ENCODE data around the gene CFAP210.

The CFAP210 gene

DNA sequence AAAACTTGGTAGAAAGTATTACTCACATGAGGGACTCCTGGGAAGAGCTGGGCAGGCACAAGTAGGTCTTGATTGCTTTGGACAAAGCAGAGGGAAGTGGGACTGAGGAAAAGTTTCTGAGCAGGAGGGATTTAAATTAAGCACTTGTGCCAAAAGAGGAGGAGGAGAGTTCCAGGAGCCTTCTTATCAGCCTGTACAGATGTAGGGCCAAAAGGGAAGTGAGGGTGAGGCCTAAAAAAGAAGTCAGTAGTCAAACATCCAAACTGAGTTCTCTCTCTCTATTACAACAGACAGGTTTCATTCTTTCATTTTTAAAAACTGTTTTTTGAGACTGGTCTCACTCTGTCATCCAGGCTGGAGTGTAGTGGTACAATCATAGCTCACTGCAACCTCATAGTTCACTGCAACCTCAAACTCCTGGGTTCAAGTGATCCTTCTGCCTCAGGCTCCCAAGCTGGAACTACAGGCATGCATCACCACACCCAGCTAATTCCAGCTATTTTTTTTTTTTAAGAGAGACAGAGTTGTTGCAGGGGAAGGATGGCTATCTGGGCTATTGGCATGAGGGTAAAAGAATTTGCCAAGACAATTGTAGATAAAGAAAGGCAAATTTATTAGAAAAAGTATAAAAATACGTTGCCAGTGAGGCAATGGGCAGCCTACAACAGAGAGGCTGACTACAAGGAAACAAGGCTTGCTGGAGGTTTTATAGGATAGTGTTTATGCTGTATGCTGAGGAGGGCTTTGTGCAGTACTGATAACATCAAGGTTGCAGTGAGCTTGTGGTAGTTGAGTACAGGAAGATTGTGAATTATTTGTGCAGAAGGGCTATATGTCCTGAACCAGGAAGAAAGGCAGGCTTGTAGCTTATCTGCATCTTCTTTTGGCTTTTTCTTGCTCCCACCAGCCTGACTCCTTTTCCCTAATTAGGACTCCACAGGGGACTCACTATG is 29.0 kb downstream of the CFAP210 start:
- TF ChIP-seq, protein P1, sequence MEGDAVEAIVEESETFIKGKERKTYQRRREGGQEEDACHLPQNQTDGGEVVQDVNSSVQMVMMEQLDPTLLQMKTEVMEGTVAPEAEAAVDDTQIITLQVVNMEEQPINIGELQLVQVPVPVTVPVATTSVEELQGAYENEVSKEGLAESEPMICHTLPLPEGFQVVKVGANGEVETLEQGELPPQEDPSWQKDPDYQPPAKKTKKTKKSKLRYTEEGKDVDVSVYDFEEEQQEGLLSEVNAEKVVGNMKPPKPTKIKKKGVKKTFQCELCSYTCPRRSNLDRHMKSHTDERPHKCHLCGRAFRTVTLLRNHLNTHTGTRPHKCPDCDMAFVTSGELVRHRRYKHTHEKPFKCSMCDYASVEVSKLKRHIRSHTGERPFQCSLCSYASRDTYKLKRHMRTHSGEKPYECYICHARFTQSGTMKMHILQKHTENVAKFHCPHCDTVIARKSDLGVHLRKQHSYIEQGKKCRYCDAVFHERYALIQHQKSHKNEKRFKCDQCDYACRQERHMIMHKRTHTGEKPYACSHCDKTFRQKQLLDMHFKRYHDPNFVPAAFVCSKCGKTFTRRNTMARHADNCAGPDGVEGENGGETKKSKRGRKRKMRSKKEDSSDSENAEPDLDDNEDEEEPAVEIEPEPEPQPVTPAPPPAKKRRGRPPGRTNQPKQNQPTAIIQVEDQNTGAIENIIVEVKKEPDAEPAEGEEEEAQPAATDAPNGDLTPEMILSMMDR (IDR thresholded peaks at IDR 0.05; ENCODE audit: low read depth, low read length, missing control alignments), result no peak
- DNase-seq (ENCODE audit: extremely low read depth, low read depth), result no peak
- H3K4me3 ChIP-seq (replicated peaks; ENCODE audit: low read depth, low read length), result no peak overlapping the region

DNA sequence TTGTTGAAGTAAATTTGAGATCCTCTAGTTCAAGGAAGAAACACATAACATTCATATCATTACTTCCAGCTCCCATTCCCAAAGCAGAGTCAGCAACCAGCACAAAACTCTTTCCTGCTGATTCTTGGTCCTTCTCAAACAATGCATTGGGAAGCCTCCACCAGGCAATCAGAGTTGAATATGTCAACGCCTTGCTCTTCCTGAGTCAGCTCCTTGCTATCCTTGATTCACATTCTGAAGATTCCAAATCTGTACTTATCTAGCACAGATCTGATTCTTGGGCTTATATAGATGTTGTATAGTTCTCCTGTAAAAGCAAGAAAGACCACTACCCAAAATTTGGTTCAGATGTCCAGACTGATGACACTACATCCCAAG is 29.6 kb downstream of the CFAP210 start:
- TF ChIP-seq, protein P1 (IDR thresholded peaks at IDR 0.05; ENCODE audit: low read depth, low read length, missing control alignments), result no peak
- DNase-seq (ENCODE audit: extremely low read depth, low read depth), result no peak
- no peak overlapping the region for H3K4me3 ChIP-seq (replicated peaks; ENCODE audit: low read depth, low read length)

DNA sequence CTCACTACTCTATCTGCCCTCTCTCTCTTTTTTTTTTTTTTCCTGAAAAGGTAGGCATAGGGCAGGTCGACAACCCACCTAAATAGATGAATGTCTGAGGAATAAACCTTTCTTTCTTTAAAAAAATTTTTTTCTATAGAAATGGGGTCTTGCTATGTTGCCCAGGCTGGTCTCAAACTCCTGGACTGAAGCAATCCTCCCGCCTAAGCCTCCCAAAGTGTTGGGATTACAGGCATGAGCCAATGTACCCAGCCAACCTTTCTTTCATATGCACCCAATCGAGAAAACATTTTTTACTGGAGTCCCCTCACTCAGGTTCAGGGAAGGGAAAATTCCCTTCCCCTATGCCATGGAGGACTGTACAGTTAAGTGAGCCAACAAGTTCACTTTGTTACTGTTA is 31.0 kb downstream of the CFAP210 start:
- TF ChIP-seq, protein P1 (IDR thresholded peaks at IDR 0.05; ENCODE audit: low read depth, low read length, missing control alignments), result no peak
- DNase-seq (ENCODE audit: extremely low read depth, low read depth), result no peak
- no peak overlapping the region for H3K4me3 ChIP-seq (replicated peaks; ENCODE audit: low read depth, low read length)

DNA sequence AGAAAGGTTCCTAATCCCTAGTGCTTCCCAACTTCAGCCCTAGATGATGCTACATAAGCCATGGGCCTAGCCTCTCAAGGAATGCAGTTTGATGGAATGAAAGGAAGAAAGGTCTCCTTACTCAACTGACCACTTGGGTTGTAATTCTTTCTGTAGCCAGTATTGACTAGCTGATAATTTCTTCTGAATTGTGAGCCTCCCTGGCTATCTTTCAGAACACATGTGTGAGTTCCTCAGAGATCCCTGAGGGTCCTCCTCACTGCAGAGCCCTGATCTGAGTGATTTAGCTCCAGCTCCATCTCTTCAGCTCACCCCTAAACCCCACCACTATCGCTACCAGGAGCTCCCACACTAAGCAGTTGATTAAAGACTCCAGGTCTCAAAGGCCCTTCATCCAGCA is 31.5 kb downstream of the CFAP210 start:
- no peak for DNase-seq (ENCODE audit: extremely low read depth, low read depth)
- H3K4me3 ChIP-seq (replicated peaks; ENCODE audit: low read depth, low read length), result no peak overlapping the region
- TF ChIP-seq, protein P1 (IDR thresholded peaks at IDR 0.05; ENCODE audit: low read depth, low read length, missing control alignments), result no peak

DNA sequence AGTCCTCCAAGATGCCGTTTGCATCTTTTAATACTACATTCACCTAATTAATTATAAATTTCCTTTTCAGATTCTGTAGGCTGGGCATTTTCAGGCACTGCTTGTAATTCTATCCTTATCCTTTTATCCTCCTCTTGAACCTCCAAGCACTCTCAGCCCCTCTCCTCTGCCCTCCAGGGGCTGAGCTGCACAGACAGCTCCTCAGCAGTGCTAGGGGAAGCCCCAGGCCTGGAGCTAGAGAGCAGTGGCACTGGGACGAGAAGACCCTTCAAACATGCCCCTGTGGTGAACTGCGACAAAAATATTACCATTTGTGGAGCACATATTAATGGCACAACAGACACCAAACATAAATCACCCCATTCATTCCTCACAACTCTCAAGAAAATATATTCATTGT is 32.9 kb downstream of the CFAP210 start:
- no peak overlapping the region for H3K4me3 ChIP-seq (replicated peaks; ENCODE audit: low read depth, low read length)
- no peak for DNase-seq (ENCODE audit: extremely low read depth, low read depth)
- TF ChIP-seq, protein P1 (IDR thresholded peaks at IDR 0.05; ENCODE audit: low read depth, low read length, missing control alignments), result no peak

DNA sequence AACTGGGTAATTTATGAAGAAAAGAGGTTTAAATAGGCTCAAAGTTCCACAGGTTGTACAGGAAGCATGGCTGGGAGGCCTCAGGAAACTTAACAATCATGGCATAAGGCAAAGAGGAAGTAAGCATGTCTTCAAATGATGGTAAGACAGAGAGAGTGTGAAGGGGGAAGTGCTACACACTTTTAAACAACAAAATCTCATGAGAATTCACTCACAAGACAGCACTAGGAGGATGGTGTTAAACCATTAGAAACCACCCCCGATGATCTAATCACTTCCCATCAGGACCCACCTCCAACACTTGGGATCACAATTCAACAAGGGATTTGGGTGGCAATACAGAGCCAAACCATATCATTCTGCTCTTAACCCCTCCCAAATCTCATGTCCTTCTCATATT is 34.9 kb downstream of the CFAP210 start:
- H3K4me3 ChIP-seq (replicated peaks; ENCODE audit: low read depth, low read length), result no peak overlapping the region
- DNase-seq (ENCODE audit: extremely low read depth, low read depth), result no peak
- TF ChIP-seq, protein P1 (IDR thresholded peaks at IDR 0.05; ENCODE audit: low read depth, low read length, missing control alignments), result no peak

All from HFF-Myc (cell line).